ENCODE measurements around the gene TRAK2.

- TF ChIP-seq CTCF (conservative IDR thresholded peaks at IDR 0.05 in 1 of 2, IDR thresholded peaks at IDR 0.05 in 1 of 2; ENCODE audit: low read depth in 1 of 2, low read length in 2 of 2), result no peak
- TF ChIP-seq EZH2 (IDR thresholded peaks at IDR 0.05; ENCODE audit: low read length, missing control alignments), result no peak
Observed at GRCh38 chr2:201430839-201431238, 20.4 kb downstream of the TRAK2 start.

All from fibroblast of lung (primary cell).